Measurements from ENCODE around the gene PPM1L.

The PPM1L gene

GRCh38 chr3:160810362-160811236, 54.6 kb downstream of the PPM1L start:
- no peak for DNase-seq

DNA sequence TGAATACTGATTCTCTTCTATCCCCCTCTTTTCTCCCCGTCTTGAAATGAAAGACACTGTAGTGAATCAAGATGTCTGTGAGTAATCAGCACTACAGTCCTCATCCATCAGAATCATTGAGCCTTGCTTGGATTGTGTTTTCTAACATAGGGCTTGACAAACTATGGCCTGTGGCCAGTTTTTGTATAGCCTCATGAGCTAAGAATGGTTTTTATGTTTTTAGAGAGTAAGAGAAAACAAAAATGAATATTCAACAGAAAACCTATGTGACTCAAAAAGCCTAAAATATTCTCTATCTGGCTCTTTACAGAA, 55.2 kb downstream of the PPM1L start:
- DNase-seq = no peak

DNA sequence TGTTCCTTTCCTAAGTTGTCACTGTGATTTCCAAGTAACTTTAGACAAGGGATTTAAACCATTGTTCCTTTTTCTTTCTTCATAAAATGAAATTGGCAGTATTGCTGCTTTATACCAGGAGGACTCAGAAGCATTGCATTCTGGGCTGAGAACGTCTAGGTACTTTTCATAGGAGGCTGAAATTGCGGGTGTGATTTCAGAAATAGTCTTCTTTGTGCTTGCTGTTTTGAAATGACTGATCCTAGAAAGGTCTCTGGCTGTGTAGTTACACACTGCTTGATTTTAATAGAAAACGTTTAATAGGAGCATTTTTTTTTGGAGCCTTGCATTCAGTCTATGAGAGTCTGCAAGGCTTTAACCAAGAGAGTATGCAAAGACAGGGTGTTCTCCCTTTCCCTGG, 56.3 kb downstream of the PPM1L start:
- DNase-seq = no peak

DNA sequence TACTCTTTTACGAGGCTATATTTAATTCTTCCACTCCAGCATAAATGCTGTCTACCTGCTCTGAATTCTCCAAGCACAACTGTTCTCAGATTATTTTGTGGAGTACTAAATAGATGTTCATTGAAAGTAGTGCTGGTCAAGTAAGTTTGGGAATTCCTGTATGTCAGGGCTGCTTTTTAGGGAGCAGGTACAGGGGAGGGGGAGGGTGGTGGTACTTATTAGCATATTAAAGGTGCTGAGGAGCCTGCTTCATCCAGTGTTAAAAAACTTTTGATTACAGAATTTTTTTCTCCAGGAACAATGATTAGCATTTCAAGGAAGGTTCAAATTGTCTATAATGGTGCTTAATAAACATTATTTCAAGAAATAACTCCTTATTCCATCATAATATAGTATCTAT, 59.2 kb downstream of the PPM1L start:
- DNase-seq = no peak

- no peak for DNase-seq
Measured at GRCh38 chr3:160820022-160820421, 64.0 kb downstream of the PPM1L start.

GRCh38 chr3:160820430-160820829, 64.4 kb downstream of the PPM1L start:
- no peak for DNase-seq

DNA sequence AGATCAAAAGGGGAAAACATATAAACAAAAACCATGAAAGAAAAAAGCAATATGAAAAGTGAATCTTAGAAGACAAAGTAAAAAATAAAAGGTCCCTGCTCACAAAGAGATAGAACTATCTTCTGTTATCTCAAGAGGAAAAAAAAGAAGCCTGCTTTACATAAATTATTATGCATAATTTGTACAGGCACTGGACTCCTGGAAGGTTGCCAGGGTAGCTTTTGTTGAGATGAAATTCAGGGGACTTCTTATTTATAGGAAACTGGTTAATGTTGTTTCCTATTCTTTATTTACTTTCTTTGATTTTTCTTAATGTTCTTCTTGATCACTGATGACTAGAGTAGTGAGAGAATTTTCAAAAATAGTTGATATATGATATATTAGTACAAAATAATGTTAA, 66.9 kb downstream of the PPM1L start:
- no peak for DNase-seq

DNA sequence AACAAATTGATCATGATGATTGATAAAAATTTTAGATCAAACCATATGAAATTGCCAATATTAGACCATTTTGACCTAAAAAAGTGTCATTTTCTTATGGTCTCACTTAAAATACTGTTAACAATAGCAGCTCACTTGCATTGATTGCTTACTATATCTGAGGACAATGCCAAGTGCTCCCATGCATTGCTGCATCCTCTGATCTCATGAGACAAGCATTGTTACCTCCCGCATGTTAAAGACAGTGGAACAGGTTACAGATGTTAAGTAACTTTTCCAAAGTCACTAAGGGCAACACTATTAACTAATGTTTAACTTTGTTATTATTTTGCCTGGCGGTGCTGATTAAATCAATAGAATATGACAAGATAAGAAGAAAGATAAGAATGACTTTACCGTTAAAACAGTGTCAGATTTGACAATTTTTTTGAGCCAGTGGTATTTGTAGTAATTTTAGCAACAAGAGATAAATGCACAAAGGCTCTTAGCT, 69.3 kb downstream of the PPM1L start:
- no peak for DNase-seq

- no peak for DNase-seq
Measured at GRCh38 chr3:160826408-160826807, 70.4 kb downstream of the PPM1L start.

DNA sequence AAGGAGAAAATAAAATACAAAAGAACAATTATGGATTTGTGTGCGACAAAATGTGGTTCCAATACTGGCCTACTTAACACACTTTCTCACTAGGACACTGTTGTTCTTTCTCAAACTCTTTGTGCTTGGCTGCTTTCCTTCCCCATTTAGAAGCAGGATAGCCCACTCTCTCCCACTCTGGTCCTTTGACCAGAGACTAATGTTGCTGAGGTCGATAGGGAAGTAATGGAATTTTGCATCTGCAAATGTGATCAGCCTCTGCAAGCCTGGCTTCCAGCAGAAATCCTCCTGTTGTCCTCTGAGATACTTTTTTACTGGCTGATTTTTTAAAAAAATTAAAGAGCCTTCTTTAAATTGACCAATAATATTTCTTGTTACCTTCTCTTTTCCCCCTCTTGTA, 71.0 kb downstream of the PPM1L start:
- no peak for DNase-seq

- no peak for DNase-seq
Measured at GRCh38 chr3:160827516-160827915, 71.5 kb downstream of the PPM1L start.

DNA sequence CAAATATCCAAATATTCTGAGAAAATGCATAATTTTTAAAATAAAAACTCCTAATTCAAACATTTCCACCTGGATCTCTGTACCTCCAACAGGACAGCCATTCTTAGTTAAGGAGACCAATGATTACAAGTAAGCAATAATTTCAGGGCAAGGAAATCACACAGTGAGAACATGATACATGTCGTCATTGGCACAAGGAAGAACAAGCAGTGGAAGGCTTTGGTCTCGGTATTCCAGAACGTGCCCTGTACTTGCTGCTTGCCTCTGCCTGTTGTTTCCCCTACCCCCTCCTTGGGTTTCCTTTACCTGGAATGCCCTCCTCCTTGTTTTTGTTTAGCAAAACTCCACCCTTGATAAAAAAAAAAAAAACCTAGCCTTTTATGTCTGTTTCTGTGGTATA, 72.8 kb downstream of the PPM1L start:
- no peak for DNase-seq

- DNase-seq = no peak
Measured at GRCh38 chr3:160829486-160830009, 73.5 kb downstream of the PPM1L start.

DNA sequence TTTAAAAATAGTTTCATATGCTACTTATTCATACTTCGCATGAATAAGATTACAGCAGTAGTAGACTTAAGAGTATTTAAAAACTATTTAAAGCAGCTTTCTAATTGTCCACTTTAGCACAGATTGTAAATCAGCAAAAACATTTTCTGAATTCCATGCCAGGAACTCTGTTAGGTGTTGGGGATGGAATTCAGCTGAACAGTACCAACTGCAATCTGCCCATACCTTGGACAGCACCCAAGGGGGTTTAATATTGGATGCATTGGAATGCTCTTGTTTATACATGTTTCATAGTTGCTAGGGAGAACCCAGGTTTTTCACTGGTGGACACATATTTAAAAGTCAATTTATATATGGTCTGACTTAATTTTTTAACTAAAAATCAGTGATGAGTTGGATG, 74.8 kb downstream of the PPM1L start:
- no peak for DNase-seq

DNA sequence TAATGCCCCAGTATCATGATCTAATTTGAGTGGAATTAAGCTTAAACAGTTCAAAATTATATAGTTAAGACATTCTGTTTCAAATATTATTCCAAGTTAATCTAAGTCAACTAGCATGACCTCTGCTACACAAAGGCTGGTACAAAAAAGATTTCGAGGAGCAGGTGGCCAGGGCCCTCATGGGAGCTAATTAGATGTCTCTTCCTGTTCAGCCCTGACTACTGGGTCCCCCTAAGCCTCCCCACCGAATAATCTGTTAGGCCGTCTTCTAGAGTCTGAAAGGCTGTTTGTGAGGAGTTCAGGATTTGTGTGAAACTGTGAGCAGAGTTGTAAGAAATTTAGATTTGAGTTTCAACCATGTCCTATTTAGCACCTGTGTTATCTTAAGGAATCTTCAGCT, 75.4 kb downstream of the PPM1L start:
- DNase-seq = no peak

- DNase-seq = no peak
Measured at GRCh38 chr3:160837394-160837980, 81.5 kb downstream of the PPM1L start.

DNA sequence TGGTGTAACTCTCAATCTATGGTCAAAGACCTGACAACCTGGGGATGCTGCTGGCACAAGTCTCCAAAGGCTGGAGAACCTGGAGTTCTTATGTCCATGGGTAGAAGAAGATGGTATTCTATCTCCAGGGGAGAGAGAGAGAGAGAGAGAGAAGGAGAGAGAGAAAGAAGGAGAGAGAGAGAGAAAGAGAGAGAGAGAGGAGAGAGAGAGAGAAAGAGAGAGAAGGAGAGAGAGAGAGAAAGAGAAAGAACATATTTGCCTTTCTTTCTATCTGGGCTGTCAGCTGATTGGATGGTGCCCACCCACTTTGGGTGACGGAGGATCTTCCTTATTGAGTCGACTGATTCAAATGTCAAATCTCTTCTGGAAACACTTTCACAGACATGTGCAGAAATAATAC, 84.6 kb downstream of the PPM1L start:
- no peak for DNase-seq

DNA sequence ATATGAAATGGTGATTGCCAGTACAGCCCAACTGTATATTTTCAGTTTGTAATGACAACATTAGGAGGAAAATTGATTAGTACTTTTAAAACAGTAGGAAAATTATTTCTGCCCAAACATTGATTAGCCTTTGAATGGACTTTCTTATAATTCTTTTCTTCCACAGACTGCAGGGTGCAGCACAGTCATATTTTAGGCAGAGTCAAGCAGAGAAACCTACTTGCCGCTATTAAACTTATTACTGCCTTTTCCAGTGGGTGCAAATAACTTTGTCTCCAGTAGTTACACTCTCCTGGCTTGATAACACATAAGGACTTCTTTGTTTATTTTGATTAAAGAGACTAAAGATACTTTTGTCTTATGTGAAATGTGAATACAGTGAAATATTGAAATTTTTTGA, 85.4 kb downstream of the PPM1L start:
- DNase-seq = no peak

- DNase-seq = no peak
Measured at GRCh38 chr3:160842021-160843005, 86.3 kb downstream of the PPM1L start.

- DNase-seq = no peak
Measured at GRCh38 chr3:160851629-160852210, 95.7 kb downstream of the PPM1L start.

- DNase-seq = no peak
Measured at GRCh38 chr3:160852856-160853255, 96.8 kb downstream of the PPM1L start.

GRCh38 chr3:160856450-160856849, 100.4 kb downstream of the PPM1L start:
- no peak for DNase-seq
